Cerebellar cortex (tissue), 1 donor: Measurements from ENCODE around the gene CATSPERZ.
"Not testable (repeated sequence)": the region's sequence is repeated elsewhere in the genome, so short reads cannot be mapped to it uniquely, and the experiment has no call there.

Source experiments
- DNase-seq: peaks from one replicate; pipeline ENCODE4 v3.0.0-alpha.2; 2015; ENCODE audit warnings: low spot score

The CATSPERZ gene

GRCh38 chr11:64304316-64305072 is 4.3 kb downstream of the CATSPERZ start:
- peak; percentile 96 for DNase-seq

GRCh38 chr11:64305075-64305690 is 5.0 kb downstream of the CATSPERZ start, which contains the start of gene ESRRA:
ESRRA (plus strand) TSS chr11:64305524; CDS start chr11:64307180, 1,656 bp downstream.
- peak; percentile 98 for DNase-seq

- peak; percentile 68 for DNase-seq
Observed at GRCh38 chr11:64305691-64306562, 5.8 kb downstream of the CATSPERZ start.

- DNase-seq: no peak
Observed at GRCh38 chr11:64306563-64306875, 6.4 kb downstream of the CATSPERZ start.

GRCh38 chr11:64306876-64307622 is 6.9 kb downstream of the CATSPERZ start:
- no peak for DNase-seq

- not testable (repeated sequence) for DNase-seq
Observed at GRCh38 chr11:64307795-64308194, 7.6 kb downstream of the CATSPERZ start.

- no peak for DNase-seq
Observed at GRCh38 chr11:64312947-64313346, 12.8 kb downstream of the CATSPERZ start.

GRCh38 chr11:64313491-64314145 is 13.5 kb downstream of the CATSPERZ start:
- DNase-seq: no peak

- no peak for DNase-seq
Observed at GRCh38 chr11:64314146-64314804, 14.1 kb downstream of the CATSPERZ start.

GRCh38 chr11:64314805-64315561 is 14.8 kb downstream of the CATSPERZ start:
- DNase-seq: no peak

- not testable (repeated sequence) for DNase-seq
Observed at GRCh38 chr11:64315667-64316526, 15.7 kb downstream of the CATSPERZ start.

- peak; percentile 53 for DNase-seq
Observed at GRCh38 chr11:64316672-64317324, 16.6 kb downstream of the CATSPERZ start.

- peak; percentile 99 for DNase-seq
Observed at GRCh38 chr11:64317325-64317960, 17.3 kb downstream of the CATSPERZ start, which contains the start of gene TRMT112. TRMT112 (minus strand) TSS chr11:64317559; CDS start chr11:64317526, 33 bp downstream.

- DNase-seq: peak; percentile 97
Observed at GRCh38 chr11:64317961-64318765, 18.0 kb downstream of the CATSPERZ start, which contains the start of gene PRDX5. PRDX5 (plus strand) TSS chr11:64318121; CDS start chr11:64318216, 95 bp downstream.

- no peak for DNase-seq
Observed at GRCh38 chr11:64318766-64319761, 18.9 kb downstream of the CATSPERZ start.

GRCh38 chr11:64320556-64320955 is 20.4 kb downstream of the CATSPERZ start:
- no peak for DNase-seq
